GM19238 (cell line): Measurements from ENCODE around the gene CCDC102A.

Experiments
- DNase-seq: peaks from one replicate; pipeline ENCODE4 v3.0.0; 2011; ENCODE audit warnings: low spot score; ENCODE audit not compliant: insufficient read length

CCDC102A gene

DNA sequence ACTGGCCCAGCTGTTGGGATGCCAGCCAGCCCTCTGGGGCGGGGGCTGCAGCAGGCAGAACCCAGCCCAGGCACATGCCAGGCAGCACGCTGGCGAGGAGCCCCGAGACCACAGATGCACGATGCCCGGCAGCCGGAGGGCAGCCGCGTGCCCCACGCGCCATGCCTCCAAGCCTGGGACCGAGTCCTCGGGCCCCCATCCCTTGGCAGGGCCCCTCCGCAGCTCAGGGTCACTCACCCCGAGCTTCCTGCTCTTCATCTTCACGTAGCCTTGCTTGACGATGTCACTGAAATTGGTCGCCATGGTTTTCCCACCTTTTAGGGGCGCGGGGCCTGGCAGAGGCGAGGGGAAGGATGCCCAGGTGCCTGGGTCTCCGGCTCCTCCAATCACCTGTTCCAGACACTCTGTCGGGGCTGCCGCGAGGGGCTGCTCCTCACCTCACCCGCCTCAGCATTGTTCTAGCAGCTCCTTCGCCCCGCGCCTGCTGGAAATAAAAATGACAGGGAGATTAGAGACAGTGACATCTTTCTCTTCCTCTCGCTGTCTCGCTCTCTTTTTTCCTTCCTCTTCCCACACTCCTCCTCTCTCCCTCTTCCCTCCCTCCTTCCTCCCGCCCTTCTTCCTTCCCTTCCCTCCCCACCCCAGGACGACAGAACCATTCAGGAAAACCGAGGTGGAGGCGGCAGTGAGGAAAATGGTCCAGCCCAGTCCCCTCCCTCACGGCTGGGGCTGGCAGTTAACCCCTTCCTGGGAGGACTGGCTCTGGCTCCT lies 57.0 kb downstream of the CCDC102A start:
- DNase-seq: no peak

DNA sequence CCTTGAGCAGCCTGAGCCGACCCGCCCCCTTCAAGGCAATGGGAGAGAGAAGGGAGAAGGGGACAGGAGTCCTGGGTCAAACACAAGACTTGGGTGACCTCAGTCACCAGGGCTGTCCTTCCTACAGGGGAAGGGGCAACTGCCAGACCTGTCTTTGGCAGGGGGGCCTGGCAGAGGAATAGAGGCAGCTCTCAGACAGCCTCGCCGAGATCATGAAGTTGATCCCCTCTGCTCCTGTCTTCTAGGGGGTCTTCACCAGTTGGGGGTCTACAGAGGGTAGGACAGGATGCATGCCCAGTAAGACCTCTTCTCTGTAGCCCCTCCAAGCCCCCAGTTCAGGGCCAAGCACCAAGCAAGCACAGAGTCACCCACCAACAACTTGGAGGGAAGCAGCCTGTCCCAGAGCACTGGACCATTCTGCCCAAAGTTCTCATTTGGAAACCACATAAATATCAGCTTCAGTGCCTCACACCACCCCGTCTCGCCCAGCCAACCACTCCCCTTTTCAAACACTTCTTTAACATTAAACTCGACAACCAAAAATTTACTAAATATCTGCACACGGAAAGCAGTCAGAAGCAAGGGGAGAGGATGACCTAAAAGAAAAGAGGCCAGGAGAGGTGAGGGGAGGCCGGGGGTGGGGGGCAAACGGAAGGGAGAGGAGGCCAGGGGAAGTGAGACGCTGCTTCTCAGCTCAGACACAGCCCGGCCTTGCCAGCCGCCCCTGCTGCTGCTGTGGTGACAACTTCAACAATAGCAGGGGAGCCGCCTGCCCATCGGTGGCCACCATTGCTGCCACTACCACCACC lies 57.8 kb downstream of the CCDC102A start:
- DNase-seq: no peak

DNA sequence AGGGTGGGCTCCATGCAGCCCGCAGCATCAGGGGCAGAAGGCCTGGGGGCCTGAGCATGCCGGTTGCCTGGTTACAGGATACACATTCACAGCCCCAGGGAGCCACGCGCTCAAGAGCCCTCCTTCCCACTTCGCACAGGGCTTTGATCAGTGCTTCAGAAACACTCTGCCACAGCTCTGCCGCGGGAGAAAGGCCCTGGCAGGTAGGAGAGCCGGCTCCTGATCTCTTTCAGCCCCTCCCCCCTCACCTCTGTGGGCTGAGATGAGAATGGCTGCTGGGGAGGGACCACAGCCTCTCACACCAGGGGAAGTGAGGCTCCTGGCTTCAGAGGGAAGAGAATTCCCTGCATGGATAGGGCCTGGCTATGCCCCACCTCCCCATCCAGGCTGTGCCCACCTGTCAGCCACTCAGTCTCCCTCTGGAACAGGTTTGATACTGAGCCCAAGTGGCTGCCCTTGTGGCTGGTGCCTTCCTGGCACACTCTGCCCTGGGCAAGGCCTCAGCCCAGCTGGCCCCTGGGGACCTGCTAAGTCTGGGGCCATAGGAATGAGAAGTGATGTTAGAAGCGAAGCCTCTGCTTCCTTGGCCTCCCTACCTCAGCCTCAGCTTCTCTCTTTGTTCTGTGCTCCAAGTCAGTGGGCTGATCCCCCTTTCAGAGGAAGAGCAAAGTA lies 58.7 kb downstream of the CCDC102A start:
- DNase-seq: no peak

GRCh38 chr16:57476546-57477410 lies 59.6 kb downstream of the CCDC102A start:
- no peak for DNase-seq

DNA sequence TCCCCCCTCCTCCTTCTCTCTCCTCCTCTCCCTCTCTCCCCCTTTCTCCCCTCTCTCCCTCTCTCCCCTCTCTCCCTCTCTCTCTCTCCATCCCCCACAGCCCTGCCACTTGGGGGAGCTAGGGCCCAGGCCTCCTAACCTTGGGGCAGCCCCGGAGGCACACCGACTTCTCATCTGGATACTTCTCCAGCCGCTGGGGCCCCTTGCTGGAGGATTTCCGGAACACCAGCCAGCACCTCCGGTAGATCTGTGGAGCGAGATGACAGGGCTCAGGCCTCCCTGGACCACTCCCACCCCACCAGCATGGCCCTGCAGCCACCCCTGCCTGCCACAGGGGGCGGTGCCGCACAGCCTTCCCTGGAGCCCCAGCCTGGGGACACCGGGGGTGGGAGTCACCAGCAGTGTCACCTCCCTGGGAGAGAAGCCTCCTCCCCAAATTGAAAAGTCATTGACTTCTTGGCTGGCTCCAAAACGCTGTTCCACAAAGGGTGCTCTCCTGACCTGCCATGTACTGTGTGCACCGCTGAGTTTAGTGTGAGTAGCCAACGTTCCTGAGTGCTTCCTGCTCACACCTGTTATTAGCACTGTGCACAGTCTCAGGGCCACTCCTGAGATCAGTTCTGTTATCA lies 60.5 kb downstream of the CCDC102A start:
- DNase-seq: peak; percentile 87

GRCh38 chr16:57474671-57475661 lies 61.4 kb downstream of the CCDC102A start:
- no peak for DNase-seq

- no peak for DNase-seq
Observed at GRCh38 chr16:57473906-57474305, 62.5 kb downstream of the CCDC102A start.

GRCh38 chr16:57473176-57473840 lies 63.1 kb downstream of the CCDC102A start:
- no peak for DNase-seq

GRCh38 chr16:57472665-57473060 lies 63.7 kb downstream of the CCDC102A start:
- no peak for DNase-seq

DNA sequence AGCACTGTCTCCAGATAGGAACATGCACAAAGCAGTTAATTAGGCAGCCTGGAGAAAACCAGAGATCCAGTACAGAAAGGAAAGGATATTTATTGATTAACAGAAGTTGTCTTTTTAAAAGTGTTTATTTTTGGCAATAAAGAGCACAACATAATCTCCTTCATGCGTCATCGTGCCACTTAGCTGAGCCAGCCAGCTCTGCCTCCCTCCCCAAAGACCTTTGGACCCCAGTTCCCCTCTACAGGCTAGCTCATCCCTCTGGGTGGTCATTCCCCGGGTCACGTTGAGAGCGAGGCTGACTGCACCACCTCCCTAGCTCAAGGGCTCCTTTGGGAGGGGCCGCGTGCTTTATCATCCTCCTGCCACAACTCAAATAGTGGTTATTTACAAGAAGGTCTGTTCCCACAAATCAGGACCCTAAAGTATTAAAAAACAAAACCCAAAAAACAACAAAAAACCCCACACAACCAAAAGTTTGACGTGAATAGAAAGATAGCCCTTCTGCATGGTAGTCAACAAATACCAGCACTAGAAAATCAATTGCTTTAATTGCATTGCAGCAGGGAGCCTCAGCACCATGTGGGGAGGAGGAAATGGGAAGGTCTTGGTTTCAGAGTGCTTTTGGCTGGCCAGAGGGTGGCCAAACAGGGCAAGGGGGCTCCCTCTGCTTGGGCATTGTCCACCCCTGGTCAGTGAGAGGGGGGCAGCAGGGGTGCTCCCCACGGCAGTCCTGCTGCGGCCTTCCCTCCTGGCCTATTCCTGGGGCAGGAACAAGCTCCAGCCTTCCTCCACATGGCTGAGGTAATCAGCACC lies 64.3 kb downstream of the CCDC102A start:
- no peak for DNase-seq

- no peak for DNase-seq
Observed at GRCh38 chr16:57471209-57471608, 65.2 kb downstream of the CCDC102A start.

GRCh38 chr16:57470711-57471110 lies 65.7 kb downstream of the CCDC102A start:
- no peak for DNase-seq

- DNase-seq: no peak
Observed at GRCh38 chr16:57469917-57470470, 66.4 kb downstream of the CCDC102A start.

GRCh38 chr16:57469046-57469445 lies 67.3 kb downstream of the CCDC102A start:
- DNase-seq: no peak

GRCh38 chr16:57468346-57468745 lies 68.0 kb downstream of the CCDC102A start:
- DNase-seq: no peak

GRCh38 chr16:57464523-57464922 lies 71.8 kb downstream of the CCDC102A start:
- no peak for DNase-seq

GRCh38 chr16:57462978-57463362 lies 73.4 kb downstream of the CCDC102A start:
- no peak for DNase-seq
